Hypothalamus (tissue), 51 donors: ENCODE results near the gene CCNT1.
"Not testable (repeated sequence)": the region's sequence is repeated elsewhere in the genome, so short reads cannot be mapped to it uniquely, and the experiment has no call there.

Experiments
- DNase-seq, 51 donors: peaks; one replicate each; lab custom pipeline; 2025; lab: John Stamatoyannopoulos, UW

Gene CCNT1

DNA sequence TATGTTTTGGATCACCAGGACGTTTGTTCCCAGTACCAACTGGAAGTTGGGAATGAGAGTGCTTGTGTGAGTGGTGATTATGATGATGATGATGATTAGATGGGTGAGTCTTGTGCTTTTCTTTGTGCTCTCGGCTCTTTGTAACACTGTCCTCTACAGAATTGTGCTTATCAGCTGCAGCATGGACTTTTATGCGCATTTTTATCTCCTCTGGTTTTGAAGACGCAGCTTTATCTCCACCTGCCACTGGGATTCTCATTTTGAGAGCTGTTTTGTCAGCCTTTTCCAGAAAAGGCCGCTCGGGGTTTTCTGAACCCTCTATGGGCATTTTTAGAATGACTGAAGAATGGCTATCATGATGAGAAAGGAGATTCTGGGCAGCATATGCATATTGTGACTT is 22.9 kb downstream of the CCNT1 start:
- DNase-seq: no peak

DNA sequence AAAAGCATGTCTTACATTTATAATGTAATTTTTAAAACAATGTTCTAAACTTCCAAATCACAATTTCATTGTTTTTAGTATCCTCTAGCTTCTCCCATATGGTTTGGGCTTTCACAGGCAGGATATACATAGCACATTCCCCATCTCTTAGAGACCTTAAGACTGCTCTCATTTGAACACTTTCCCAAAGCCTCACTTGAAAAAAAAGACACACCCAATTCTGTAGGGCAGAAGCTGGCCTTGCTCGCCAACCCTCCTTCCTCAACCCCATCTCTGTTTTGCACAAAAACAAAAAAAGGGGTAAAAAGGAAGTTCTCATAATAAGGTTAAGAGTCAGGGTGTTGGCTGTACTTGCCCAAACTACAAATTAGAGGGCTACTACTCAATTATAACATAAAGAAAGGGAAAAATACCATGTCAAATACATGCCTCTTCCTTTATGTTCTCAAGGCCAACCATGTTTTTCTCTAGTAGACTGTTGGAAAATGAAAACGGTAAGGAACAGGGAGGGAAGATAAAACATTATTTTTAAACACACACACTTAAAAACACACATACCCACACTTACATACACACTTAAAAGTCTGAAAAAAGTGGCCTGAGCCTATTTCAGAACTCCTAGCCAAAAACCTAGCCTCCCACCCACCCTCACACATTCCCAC is 24.6 kb downstream of the CCNT1 start:
- no peak for DNase-seq

DNA sequence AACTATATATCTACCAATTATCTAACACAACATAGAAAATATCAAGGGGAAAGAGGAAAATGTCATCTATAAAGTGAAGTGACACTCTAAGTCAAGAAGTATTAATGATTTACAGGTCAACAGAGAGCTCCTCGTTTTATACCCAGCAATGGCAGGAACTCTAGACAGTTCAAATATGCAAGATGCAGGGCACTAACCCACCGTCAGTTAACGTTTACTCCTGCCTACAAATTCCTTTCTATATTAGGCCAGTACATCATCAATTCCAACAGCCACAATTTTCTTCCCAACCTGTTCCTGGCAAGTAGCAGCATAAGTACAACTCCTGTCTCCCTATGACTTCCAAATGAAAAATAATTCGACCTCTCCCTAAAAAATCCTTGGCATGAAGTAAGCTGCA is 25.5 kb downstream of the CCNT1 start:
- DNase-seq: no peak

DNA sequence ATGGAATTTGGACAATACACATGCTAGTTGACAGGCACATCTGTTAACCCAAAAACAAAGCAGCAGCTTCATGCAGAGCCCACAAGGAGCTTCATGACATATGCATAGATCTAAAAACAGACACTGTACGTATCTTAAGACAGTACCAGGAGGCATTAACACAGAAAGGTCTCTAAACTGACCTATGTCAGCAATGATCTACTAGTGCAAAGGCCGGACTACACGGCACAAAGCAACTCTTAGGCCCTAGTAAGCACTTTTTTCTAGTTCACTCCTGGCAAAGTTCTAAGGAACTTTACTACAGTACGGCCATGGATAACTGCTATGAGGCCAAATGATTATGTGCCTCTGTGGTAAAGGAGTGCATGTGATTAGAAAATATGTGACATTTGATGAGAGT is 26.1 kb downstream of the CCNT1 start:
- no peak for DNase-seq

DNA sequence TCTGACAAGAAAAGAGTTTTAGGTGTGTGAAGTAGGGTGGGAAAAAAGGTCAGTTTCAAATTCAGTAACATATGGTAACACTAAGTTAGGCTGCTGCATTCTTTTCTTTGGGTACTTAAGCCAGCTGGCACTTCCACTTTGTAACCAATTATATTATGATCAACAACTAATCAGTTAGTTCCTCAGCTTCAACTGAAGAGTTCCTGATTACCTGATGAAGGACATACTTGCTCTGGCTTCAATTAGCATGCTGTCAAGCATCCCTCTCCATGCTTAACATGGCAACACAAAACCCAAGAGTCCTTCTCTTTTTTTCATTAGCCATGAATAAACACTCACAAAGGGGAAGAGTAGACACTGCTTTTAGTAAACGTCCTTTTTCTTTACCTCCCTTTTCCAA is 27.7 kb downstream of the CCNT1 start:
- DNase-seq: no peak

DNA sequence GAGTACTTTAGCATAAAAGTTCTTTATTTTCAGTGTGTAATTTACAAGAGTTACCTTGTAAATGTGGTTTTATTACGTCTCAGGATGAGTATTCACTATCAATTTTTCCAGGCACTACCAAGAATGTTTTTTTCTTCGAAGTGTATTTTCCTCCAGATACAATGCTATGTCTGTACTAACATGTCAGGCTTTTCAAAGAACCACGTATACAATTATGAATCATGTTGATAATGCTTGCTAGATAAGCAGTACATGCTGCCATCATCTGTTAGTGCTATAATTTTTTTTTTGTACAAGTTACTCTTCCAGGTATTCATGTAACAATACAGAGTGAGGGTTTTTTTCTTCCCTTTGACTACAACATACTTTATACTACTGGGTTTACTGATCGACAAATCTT is 28.9 kb downstream of the CCNT1 start:
- no peak for DNase-seq

DNA sequence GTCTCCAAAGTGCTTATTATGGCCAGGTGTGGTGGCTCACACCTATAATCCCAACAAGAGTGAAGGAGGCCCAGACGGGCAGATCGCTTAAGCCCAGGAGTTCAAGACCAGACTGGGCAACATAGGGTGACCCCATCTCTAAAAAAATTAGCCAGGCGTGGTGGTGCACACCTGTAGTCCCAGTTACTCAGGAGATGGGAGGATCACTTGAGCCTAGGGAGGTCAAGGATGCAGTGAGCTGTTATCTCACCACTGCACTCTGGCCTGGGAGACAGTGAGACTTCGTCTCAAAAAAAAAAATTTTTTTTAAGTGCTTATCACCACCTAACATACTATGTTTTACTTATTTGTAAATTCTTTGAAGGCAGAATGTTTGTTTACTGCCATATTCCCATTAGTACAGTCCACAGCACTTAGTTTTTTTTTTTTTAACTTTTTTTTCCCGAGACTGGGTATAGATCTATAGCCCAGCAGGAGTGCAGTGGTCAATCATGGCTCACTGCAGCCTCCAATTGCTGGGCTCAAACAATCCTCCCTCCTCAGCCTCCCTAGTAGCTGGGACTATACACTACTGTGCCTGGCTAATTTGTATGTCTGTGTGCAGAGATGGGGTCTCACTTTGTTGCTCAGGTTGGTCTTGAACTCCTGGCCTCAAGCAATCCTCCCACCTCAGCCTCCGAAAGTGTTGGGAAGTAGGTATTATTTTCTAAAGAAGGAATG is 29.7 kb downstream of the CCNT1 start:
- DNase-seq: no peak

DNA sequence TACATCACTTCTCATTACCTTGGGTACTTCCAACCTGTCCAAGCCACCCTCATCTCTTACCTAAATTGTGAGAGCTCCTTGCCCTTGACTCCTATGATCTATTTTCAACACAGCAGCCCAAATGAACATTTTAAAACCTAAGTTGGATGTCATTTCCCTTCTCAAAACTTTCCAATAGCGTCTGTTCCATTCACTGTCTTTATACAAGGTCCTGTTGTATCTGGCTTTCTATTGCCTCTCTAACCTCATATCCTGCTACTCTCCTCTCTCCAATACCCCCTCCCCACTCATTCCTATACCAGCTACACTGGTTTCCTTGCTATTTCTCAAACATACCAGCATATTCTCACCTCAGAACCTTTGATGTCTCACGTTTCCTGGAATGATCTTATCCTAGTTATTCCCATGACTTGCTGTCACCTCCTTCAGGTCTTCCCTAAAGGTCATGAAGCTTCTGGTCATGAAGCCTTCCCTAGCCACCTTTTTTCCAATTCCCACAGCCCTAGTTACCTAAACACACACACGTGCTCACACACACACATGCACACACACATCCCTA is 30.4 kb downstream of the CCNT1 start:
- DNase-seq: no peak

DNA sequence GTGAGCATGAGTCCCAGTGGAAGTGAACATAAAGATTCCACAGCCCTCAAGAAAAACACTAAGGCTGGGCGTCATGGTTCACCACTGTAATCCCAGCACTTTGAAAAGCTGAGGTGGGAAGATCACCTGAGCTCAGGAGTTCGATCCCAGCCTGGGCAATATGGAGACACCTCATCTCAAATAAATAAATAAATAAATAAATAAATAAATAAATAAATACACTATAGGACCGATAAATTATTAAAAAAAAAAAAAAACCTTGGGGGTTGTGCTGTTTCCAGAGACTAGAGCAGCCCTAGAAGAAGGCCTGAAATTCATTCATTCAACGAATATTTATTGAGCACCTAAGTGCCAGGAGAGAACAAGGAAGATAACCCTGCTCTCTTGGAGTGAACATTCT is 33.0 kb downstream of the CCNT1 start:
- DNase-seq: no peak

DNA sequence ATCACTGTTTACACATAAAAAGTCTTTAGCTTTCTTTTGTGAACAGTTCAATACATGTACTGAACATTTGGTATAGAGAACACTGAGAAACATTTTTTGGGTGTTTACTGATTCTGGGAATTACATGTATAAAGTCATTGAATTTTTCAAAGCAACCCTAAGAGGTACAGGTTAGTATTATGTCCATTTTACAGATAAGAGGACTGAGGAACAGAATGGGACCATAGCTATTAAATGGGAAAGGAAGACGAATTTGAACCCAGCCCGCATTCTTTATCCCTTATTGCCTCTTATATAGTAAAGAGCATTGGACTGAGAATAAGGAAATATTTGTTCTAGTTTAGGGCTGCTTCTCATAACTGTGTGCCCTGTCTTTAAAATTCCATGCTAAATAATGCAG is 33.6 kb downstream of the CCNT1 start:
- DNase-seq: no peak

DNA sequence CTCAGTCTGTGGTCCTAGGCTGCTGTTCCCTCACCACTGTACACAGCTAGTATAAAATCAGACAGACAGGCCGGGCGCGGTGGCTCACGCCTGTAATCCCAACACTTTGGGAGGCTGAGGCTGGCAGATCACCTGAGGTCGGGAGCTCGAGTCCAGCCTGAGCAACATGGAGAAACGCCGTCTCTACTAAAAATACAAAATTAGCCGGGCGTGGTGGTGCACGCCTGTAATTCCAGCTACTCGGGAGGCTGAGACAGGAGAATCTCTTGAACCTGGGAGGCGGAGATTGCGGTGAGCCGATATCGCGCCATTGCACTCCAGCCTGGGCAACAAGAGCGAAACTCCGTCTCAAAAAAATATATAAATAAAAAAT is 34.0 kb downstream of the CCNT1 start:
- DNase-seq: not testable (repeated sequence)

DNA sequence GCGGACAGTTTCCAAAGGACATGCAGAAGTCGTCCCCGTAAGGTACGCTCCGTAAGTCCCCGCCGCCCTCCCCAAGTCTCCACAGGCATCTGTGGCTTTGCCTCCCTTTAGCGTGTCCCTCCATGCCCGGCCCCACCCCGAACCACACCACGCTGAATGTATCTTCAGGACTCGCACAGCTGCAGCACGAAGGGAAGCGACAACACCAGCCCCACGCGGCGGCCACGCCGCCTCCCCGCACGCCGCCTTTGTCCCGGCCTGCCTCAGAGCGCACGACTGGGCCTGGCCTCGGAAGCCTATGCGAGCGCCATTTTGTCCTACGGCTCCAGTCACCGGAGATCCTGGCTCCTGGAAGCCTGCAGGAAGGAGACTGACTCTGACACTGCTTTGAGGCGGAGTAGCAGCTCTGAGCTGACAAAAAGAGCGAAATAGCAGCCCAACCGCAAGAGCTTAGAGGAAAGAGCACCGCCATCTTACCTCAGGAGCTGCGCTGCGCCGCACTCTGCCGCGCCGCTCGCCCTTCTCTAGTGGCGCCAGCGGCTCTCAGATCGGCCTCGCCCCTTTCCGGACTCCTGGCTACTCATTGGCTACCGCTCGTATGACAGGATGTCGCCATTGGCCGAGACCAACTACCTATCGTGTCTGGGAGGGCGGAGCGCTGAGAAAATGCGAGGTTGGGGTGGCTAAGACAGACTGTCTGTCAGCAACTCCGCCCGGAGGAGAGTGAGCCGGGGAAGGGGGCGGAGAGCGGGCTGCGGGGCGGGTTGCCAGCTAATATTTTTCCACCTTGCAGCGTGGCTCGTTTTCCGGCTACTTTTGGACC is 34.6 kb downstream of the CCNT1 start, which contains the start of gene KANSL2:
TSS of gene KANSL2 (minus strand) at position 529 of the 823 bp plus-strand sequence. CDS start 606 bp downstream, outside the sequence.
- peak; percentile 62 to 99 (median 97) for DNase-seq

DNA sequence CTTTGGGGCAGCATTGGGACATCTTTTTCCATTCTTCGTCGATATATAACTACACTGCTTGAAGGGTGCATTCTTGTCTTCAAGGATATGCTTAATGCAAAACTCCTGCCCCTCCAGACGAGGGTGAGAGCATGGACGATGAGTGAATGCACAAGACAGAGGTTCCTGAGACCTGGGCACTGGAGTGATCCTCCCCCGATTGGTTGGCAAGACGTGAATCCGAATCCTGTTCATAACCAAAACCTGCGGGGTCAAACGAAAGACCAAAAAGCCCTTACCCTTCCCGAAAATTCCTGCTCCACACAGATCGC is 35.2 kb downstream of the CCNT1 start:
- peak in 2 of 51 donors; percentile 36 to 57 for DNase-seq

DNA sequence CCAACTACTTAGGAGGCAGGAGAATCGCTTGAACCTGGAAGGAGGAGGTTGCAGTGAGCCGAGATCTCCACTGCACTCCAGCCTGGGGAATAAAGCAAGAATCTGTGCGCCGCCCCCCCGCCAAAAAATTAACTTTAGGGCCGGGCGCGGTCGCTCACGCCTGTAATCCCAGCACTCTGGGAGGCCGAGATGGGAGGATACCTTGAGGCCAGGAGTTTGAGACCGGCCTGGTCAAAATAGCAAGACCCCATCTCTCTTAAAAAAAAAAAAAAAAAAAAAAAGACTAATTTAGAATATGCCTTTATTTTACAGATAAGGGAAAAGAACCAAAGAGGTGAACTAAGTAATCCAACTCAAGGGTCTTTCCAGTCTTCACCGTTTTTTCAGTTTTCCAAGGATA is 35.6 kb downstream of the CCNT1 start:
- DNase-seq: no peak

DNA sequence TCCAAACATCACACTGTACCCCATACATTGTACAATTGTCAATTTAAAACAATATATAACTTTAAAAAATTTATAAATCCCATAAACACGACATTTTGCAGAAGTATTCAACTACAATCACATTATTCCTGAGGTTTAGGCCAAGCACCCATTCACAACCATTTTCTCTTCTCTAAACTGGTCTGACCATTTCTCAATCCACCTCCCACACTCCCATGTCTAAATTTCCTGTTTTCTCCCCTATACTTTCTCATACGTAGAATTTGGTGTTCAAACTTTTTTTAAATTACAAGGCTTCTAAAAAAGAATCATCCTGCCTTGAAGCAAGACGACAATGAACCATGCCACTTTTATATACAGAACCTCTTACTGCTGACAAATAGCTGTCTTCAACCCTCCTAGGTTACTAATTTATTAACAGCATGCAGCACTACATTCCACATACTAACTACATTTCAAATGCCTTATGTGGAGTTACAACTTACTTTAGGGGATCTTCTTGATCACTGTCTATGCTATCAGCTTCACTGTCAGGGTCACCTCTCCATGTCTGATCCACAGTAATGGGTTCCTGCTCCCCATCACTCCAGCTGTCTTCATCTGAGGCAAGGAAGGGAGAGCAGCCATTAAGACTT is 37.8 kb downstream of the CCNT1 start:
- DNase-seq: no peak

DNA sequence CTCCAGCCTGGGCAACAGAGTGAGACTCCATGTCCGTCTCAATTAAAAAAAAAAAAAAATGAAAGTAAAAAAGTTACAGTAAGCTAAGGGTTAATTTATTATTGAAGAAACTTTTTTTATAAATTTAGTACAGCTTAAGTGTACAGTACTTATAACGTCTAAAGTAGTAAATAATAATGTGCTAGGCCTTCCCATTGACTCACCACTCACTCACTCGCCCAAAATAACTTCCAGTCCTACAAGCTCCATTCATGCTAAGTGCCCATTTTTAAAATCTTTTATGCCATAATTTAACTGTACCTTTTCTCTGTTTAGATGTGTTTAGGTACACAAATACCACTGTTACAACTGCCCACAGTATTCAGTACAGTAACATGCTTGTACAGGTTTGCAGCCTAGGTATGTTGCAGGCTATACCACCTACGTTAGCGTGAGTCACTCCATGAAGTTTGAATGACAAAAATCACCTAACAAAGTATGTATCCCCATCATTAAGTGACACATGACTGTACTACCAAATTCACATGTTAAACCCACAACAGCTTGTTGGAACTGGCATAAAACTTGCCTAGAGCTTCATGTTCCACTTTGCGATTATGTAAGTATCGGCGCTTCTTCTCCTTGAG is 45.2 kb downstream of the CCNT1 start:
- DNase-seq: no peak

DNA sequence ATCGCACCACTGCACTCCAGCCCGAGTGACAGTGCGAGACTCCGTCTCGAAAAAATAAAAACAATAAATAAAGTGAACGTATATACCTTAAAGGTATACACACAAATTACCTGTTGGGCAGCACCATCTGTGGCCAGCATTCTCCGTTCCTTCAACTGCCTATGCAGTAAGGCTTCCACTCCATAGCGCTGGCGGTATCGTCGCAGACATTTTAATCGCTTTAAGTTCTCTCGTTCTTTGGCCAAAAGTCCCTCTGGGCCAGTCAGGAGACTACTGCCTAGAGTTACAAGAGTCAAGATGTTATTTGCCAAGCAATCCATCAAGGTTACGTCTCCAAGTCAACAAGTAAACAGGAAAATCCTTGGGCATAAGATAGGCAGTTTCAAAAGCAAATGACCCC is 47.5 kb downstream of the CCNT1 start:
- DNase-seq: no peak

DNA sequence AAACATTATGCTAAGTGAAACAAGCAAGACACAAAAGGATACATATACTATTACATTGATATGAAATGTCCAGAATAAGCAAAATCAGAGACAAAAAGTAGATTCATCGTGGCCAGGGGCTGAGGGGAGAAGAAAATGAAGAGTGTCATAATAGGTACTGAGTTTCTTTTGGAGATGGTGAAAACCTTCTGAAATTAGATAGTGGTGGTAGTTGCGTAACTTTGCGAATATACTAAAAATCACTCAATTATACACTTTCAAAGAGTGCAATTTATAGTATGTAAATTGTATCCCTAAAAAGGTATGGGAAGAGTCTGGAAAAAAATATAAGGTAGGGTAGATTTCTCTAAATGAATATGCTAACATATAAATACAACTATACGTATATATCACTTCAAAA is 56.6 kb downstream of the CCNT1 start:
- DNase-seq: no peak

DNA sequence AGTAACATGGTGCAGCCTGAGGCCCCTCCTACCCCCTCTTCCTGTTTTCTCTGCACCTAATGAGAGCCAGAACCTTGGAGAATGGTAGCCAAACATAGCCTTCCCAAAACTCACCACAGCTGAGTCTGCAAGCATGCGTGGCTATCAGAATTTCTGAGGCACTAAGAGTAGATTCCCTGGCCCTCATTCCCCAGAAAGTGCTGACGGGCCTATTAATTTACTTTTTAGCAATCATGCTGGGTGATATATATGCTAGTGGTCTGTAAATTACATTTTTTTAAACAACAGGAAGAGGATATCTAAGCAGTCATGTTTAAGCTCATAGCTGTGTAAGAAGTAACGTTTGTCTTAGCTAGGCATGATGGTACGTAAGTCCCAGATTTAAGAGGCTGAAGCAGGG is 64.8 kb downstream of the CCNT1 start:
- no peak for DNase-seq

DNA sequence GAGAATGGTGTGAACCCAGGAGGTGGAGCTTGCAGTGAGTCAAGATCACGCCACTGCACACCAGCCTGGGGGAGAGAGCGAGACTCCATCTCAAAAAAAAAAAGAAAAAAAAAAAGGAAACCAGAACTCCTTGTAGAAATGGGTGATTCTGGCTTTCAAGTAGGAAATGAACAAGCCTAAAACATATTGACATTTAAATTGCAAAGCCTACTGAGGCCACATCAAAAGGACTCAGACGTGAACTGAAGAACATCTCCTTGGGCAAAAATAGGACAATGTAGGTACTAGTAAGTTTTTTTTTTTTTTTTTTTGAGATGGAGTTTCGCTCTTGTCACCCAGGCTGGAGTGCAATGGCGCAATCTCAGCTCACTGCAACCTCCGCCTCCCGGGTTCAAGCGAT is 71.2 kb downstream of the CCNT1 start:
- not testable (repeated sequence) for DNase-seq

DNA sequence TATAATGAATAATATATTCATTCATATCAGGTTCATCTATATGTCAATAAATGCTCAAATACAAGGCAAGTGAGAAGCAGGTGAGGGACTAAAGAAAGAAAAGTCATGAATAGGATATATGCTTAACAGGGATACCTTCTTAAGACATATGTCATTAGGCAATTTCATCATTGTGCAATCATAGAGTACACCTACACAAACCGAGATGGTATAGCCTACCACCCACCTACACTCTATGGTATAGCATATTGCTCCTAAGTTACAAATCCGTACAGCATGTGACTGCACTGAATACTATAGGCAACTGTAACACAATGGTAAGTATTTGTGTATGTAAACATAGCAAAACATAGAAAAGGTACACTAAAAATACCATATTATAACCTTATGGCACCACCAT is 73.5 kb downstream of the CCNT1 start:
- DNase-seq: no peak
